Esophagus squamous epithelium (tissue), 4 donors: ENCODE measurements around the gene DUSP28.

Experiments
- CTCF ChIP-seq, 6 experiments: fragments of 450-650 bp in 4 of 6; fragments of 200-600 bp in 2 of 6; sonication (generic) in 2 of 6; IDR thresholded peaks; one replicate each; pipeline ENCODE4 v1.5.1; 2016 to 2019; ENCODE audit warnings: antibody characterized with exemption in 6 of 6, mild to moderate bottlenecking in 4 of 6, moderate library complexity in 4 of 6
- POLR2A ChIP-seq, 4 donors: fragments of 450-650 bp; IDR thresholded peaks; one replicate each; pipeline ENCODE4 v1.6.1; 2017; ENCODE audit warnings: antibody characterized with exemption in 4 of 4, mild to moderate bottlenecking in 4 of 4, moderate library complexity in 3 of 4

DNA sequence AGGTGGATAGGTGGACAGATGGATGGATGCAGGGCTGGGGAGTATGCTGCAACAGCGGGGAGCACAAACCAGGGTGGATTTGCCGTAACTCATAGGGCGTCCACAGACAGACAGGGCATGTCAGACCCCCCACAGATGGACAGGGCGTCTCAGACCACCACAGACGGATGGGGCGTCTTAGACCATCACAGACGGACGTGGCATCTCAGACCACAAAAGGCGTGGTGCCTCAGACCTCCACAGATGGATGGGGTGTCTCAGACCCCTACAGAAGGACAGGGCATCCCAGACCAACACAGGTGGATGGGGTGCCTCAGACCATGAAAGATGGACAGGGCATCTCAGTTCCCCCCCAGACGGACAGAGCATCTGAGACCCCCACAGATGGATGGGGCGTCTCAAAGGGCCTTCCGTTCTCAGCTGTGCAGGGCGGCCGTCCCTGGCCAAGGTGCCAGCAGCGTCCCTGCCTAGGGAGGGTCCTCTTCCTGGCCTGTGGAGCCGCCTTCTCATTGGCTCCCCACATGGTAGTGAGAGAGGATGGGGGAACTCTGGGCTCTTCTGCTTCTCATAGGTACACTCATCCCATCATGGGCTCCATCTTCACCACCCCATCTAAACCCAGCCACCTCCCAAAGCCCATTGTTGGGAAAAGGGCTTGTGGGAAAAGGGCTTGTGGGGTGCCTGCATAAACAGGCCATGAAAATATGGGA is 4.5 kb upstream of the DUSP28 start:
- TF ChIP-seq CTCF (IDR thresholded peaks at IDR 0.05) = no peak
- no peak for TF ChIP-seq POLR2A (IDR thresholded peaks at IDR 0.05)
